Measurements from ENCODE around the gene SORBS1.

SORBS1 gene

GRCh38 chr10:95315509-95315908 lies 245.7 kb downstream of the SORBS1 start:
- no peak for DNase-seq (ENCODE audit: low read depth)

DNA sequence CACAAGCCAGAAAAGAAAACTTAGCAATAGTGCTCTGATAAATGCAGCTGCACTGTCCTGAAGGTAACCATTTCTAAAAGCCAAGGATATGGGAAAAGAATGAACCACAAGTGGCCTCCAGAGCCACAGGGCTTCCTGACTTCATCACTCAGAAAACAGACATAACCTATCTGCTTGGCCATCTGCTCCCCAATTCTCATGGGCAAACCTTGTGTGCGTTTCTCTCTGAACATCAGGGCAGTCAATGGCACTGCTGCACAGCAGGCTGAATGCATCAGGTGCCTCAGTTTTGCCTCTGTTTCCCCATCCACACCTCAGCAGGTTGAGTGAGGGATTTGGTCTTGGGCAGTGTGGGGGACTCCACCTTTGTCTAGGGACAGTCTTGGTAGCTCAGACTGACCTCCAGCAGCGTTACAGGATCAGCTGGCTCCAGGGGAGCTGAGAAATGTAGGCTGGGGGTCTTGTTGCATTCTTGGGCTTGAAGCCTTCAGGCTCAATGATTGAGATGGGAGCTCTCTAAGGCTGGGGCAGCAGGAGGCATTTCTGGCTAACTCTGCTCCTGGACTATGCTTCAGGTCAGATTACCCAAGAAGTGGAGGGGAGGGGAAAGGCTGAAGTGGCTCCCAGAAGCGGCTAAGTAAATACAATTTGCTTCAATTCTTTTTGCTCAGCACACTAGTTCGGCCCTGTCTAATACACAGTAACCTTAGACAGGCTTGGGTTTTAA lies 246.8 kb downstream of the SORBS1 start:
- no peak for DNase-seq (ENCODE audit: low read depth)

- DNase-seq (ENCODE audit: low read depth), result no peak
Measured at GRCh38 chr10:95312986-95313495, 248.1 kb downstream of the SORBS1 start.

DNA sequence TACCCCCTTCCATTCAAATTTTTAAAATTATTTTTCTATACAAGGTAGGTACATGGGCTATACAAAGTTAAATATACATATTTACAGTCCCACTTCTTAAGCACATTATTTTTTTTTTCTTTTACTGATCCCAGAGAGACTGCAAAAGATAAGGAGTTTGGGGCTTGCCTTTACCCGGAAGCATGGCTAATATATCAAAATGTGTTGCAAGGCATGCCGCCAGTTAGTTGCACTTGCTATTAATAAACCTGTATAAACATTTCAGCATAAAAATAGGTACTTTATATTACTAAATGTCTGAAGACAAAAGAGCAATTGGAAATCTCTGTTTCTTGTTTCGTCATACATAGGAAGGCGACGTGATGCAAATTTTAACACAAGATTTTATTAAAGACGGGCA lies 248.9 kb downstream of the SORBS1 start:
- DNase-seq (ENCODE audit: low read depth), result no peak

GRCh38 chr10:95309958-95310357 lies 251.2 kb downstream of the SORBS1 start:
- no peak for DNase-seq (ENCODE audit: low read depth)

DNA sequence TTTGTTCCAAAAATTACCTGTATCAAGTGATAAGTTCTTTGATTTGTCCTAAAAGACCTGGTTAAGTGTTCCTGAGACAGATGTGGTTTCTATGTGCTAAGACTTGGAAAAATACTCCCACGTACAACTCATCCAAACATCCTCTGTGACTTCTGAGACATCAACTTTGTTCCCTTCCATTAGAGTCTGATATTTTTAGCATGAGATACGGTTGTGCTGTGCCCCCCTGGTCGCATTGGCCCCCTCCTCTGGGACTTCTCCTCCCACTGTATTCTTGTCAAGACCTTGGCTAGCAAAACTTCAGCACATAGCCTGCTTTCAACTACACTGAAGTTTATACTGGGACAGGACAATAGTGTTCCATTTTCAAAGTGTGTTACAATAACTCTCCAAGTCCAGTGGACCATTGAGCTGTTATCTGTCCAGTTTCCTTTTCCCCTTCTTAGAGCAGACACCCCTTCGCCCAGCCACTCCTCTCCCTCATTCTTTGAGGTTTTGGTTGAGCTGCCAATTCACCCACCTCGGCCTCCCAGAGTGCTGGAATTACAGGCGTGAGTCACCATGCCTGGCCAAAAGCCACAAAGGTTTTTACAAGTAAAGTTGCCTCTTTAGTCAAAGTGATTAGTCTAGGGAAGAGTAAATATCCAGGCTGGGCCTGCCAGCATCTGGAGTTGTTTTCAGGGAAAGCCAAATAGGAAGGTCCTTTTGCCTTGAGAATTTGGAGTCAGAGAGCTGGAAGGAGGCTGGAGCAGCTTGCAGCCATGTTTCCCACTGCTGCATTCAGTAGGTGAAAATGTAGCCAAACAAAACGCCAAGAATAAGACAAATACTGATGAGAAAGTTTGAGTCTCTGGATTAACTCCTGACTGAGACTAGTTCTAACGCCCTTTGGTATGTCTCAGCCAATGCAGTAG lies 252.5 kb downstream of the SORBS1 start:
- DNase-seq (ENCODE audit: low read depth), result no peak

DNA sequence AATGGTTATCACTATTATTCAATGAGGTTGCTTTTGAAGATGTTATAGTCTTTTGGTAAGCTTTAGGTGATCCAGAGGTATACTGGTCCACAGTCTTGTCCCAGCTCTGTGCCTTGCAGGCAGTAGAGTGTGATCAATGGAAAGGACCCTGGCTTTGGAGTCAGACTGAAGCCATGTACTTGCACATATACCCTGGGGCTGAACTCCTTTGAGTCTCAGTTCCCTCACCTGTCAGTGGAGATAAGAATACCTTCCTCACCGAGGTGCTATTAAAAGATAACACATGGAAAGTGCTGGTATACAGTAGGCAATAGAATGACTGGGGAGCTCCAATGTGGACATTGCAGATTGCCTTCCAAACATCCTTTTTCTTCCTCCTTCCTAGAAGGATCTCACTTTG lies 254.3 kb downstream of the SORBS1 start:
- no peak for DNase-seq (ENCODE audit: low read depth)

GRCh38 chr10:95306318-95306650 lies 254.9 kb downstream of the SORBS1 start:
- no peak for DNase-seq (ENCODE audit: low read depth)

GRCh38 chr10:95305606-95306317 lies 255.4 kb downstream of the SORBS1 start:
- no peak for DNase-seq (ENCODE audit: low read depth)

GRCh38 chr10:95304976-95305375 lies 256.2 kb downstream of the SORBS1 start:
- DNase-seq (ENCODE audit: low read depth), result no peak

- DNase-seq (ENCODE audit: low read depth), result no peak
Measured at GRCh38 chr10:95304463-95304862, 256.7 kb downstream of the SORBS1 start.

GRCh38 chr10:95303950-95304349 lies 257.2 kb downstream of the SORBS1 start:
- DNase-seq (ENCODE audit: low read depth), result no peak

GRCh38 chr10:95303535-95303934 lies 257.6 kb downstream of the SORBS1 start:
- DNase-seq (ENCODE audit: low read depth), result no peak

DNA sequence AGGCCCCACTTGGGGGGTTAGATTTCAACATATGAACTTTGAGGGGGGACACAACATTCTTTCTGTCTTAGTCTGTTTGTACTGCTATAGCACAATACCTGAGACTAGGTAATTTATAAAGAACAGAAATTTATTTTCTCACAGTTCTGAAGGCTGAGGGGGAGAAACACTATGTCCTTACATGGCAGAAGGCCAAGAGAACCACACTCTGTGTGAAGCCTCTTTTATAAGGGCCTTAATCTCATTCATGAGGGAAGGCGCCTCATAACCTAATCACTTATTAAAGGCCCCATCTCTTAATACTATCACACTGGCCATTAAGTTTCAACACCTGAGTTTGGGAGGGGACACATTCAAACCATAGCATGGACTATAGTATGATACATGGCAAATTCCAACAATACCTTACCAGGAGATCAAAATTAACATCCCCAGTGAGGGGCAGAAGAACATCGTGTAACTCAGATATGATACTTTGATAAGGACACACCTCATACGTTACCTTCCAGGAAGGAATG lies 261.1 kb downstream of the SORBS1 start:
- no peak for DNase-seq (ENCODE audit: low read depth)

GRCh38 chr10:95297402-95297801 lies 263.8 kb downstream of the SORBS1 start:
- no peak for DNase-seq (ENCODE audit: low read depth)

GRCh38 chr10:95296764-95297163 lies 264.4 kb downstream of the SORBS1 start:
- DNase-seq (ENCODE audit: low read depth), result no peak

DNA sequence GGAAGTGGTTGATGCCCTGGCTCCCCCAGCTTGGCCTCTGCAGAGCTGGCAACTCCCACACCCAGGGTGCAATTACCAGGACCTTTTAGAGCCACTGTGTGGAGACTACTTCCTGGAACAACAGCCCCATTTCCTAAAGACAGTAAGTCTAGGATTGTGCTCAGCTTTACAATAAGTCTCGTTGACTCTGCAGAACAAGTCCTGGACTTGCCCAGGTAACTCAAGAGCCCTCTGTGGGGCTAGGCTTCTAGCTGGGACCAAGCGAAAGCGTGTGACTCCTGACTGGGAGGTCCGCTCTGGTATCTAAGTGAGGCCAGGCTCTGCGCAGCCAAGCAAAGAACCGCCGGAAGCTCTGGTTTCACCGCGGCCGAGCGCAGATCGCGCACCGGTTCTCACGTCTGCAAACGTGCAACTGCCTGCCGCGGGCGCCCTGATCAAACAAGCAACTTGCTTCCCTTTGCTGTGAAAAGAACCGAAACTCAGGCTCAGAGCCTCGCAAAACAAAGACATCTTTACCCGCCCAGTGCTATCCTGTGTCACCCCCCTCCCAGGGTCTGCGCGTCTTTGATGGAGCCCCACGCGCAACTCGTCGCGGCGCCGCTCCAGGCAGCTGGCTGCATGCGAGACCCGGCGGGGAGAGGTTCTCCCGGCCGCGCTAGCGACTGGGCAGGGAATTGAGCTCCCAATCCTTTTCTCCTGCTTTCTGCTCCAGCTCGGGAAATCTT lies 266.0 kb downstream of the SORBS1 start:
- DNase-seq (ENCODE audit: low read depth), result no peak

DNA sequence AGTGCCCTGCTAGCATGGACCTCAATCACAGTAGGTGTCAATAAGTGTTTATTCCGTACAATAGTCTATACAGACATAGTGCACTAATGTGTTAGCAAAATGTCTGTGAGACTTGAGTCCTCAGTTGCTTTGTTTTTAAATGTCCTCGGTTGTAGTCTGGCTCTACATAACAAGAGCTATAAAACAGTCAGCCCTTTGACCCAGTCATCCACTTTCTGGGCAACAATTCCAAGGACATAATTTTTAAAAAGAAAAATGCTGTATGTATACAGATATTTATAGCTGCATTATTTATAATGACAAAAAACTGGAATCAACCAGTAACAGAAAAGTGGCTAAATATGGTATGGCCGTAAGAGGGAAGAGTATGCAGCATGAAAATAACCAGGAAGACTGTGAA lies 267.5 kb downstream of the SORBS1 start:
- DNase-seq (ENCODE audit: low read depth), result no peak

- no peak for DNase-seq (ENCODE audit: low read depth)
Measured at GRCh38 chr10:95291365-95292039, 269.7 kb downstream of the SORBS1 start.

GRCh38 chr10:95290461-95291364 lies 270.5 kb downstream of the SORBS1 start, which contains the start of gene PDLIM1:
Gene PDLIM1, minus strand, starts transcription at chr10:95291003. Its CDS starts 88 bp downstream, at chr10:95290915.
- DNase-seq (ENCODE audit: low read depth), result peak; percentile 12
